H1 (cell line): ENCODE data around the gene PRR3. TPM values are rescaled to one million over a fixed set of nuclear protein-coding genes. Genes with fewer than 3 reads are reported as not detected.

ENCODE experiments used
- CTCF ChIA-PET: fragments of 300-600 bp; sonication (Branson Sonifier 250); formaldehyde crosslinking; loops from one replicate; lab custom pipeline; 2021; ENCODE audit not compliant: partially characterized antibody; lab: Charles Lee
- POLR2A ChIA-PET: fragments of 300-600 bp; sonication (Branson Sonifier 250); formaldehyde crosslinking; loops from one replicate; lab custom pipeline; 2021; ENCODE audit warnings: inconsistent platforms; ENCODE audit not compliant: partially characterized antibody; lab: Charles Lee
- DNase-seq, 2 experiments: peaks; one replicate each; pipeline versions ENCODE4 v3.0.0 to v3.0.0-alpha.2; 2010 to 2022; ENCODE audit warnings: low spot score in 2 of 2, low read depth in 1 of 2, mixed read lengths in 1 of 2
- FAIRE-seq: peaks from 2 replicates; lab custom pipeline; 2011; peaks lifted over from hg19 to GRCh38; lab: Jason Lieb, UNC
- H2AFZ ChIP-seq: 2 replicates; pipeline ENCODE4 v1.8.1; 2012; ENCODE audit warnings: low read length, inconsistent platforms
- H2AK5ac ChIP-seq: 2 replicates; pipeline ENCODE4 v1.6.1; 2013; ENCODE audit warnings: low read depth, low read length
- H2BK120ac ChIP-seq: replicated peaks from 2 replicates; pipeline ENCODE3; 2013; ENCODE audit warnings: low read depth, low read length, inconsistent platforms
- H2BK12ac ChIP-seq: 2 replicates; pipeline ENCODE4 v1.6.1; 2013; ENCODE audit warnings: low read depth, low read length
- H2BK15ac ChIP-seq: 2 replicates; pipeline ENCODE4 v1.6.1; 2013; ENCODE audit warnings: low read length
- H2BK20ac ChIP-seq: 2 replicates; pipeline ENCODE4 v1.6.1; 2013; ENCODE audit warnings: low read length
- H2BK5ac ChIP-seq: 2 replicates; pipeline ENCODE4 v1.6.1; 2013; ENCODE audit warnings: low read depth, low read length
- H3K14ac ChIP-seq: 2 replicates; pipeline ENCODE4 v1.6.1; 2013; ENCODE audit warnings: inconsistent platforms; ENCODE audit not compliant: insufficient read length
- H3K18ac ChIP-seq: 2 replicates; pipeline ENCODE4 v1.6.1; 2013; ENCODE audit warnings: low read length; ENCODE audit errors: extremely low read depth
- H3K23ac ChIP-seq: 2 replicates; pipeline ENCODE4 v1.6.1; 2013; ENCODE audit warnings: inconsistent platforms; ENCODE audit not compliant: insufficient read length
- H3K23me2 ChIP-seq: 2 replicates; pipeline ENCODE4 v1.6.1; 2013; ENCODE audit warnings: low read depth, low read length
- H3K27ac ChIP-seq: 2 replicates; pipeline ENCODE4 v1.6.1; 2011; ENCODE audit warnings: low read depth, low read length, inconsistent platforms
- H3K27me3 ChIP-seq, 4 experiments: replicated peaks in 1 of 4; 1 replicate in 1 of 4; 2 replicates in 3 of 4; pipeline versions ENCODE4 v1.6.1 to v1.8.1; 2011 to 2013; ENCODE audit warnings: low read length in 3 of 4, mild to moderate bottlenecking in 3 of 4, inconsistent platforms in 2 of 4, mixed read lengths in 2 of 4, moderate library complexity in 1 of 4; ENCODE audit not compliant: control insufficient read depth in 3 of 4, insufficient read depth in 3 of 4; ENCODE audit errors: extremely low read depth in 1 of 4
- H3K36me3 ChIP-seq, 4 experiments: 2 replicates each; pipeline versions ENCODE4 v1.6.1 to v1.8.1; 2011 to 2013; ENCODE audit warnings: mild to moderate bottlenecking in 4 of 4, low read length in 3 of 4, moderate library complexity in 2 of 4, control low read depth in 1 of 4, inconsistent platforms in 1 of 4; ENCODE audit not compliant: insufficient read depth in 4 of 4, control insufficient read depth in 2 of 4
- H3K4ac ChIP-seq: replicated peaks from 2 replicates; pipeline ENCODE3; 2013; ENCODE audit warnings: low read length, low read depth, mixed read lengths, inconsistent platforms; ENCODE audit not compliant: insufficient read length
- H3K4me1 ChIP-seq, 4 experiments: replicated peaks in 1 of 4; 1 replicate in 1 of 4; 2 replicates in 3 of 4; pipeline versions ENCODE4 v1.6.1 to v1.8.1; 2011 to 2013; ENCODE audit warnings: low read length in 3 of 4, inconsistent platforms in 2 of 4, mixed read lengths in 1 of 4; ENCODE audit not compliant: insufficient read depth in 4 of 4, control insufficient read depth in 3 of 4
- H3K4me2 ChIP-seq, 2 experiments: 2 replicates each; pipeline versions ENCODE4 v1.6.1 to v1.8.1; 2011 to 2013; ENCODE audit warnings: low read depth in 2 of 2, low read length in 2 of 2, control low read depth in 1 of 2, inconsistent platforms in 1 of 2, mild to moderate bottlenecking in 1 of 2; ENCODE audit not compliant: insufficient read depth in 1 of 2
- H3K4me3 ChIP-seq, 4 experiments: fragments of 200-600, 300-600 bp in 1 of 4; sonication (generic), shearing (Covaris generic), sonication (Bioruptor Twin) in 1 of 4; 2 replicates each; pipeline versions ENCODE4 v1.5.1 to v1.8.1; 2011 to 2016; ENCODE audit warnings: low read length in 4 of 4, low read depth in 3 of 4, control low read depth in 2 of 4, inconsistent platforms in 2 of 4, mild to moderate bottlenecking in 2 of 4, mixed read lengths in 1 of 4, moderate library complexity in 1 of 4; ENCODE audit not compliant: insufficient read depth in 2 of 4; ENCODE audit errors: extremely low read depth in 1 of 4
- H3K56ac ChIP-seq: replicated peaks from 2 replicates; pipeline ENCODE3; 2013; ENCODE audit warnings: low read depth, mild to moderate bottlenecking, mixed read lengths, low read length, inconsistent platforms; ENCODE audit not compliant: insufficient read length
- H3K79me1 ChIP-seq: 2 replicates; pipeline ENCODE4 v1.6.1; 2013; ENCODE audit warnings: low read depth, low read length, control low read depth
- H3K79me2 ChIP-seq, 2 experiments: 2 replicates each; pipeline versions ENCODE4 v1.6.1 to v1.8.1; 2012 to 2013; ENCODE audit warnings: low read length in 2 of 2, mild to moderate bottlenecking in 2 of 2, inconsistent platforms in 1 of 2; ENCODE audit not compliant: insufficient read depth in 2 of 2, control insufficient read depth in 1 of 2
- H3K9ac ChIP-seq, 4 experiments: replicated peaks in 1 of 4; 1 replicate in 1 of 4; 2 replicates in 3 of 4; pipeline versions ENCODE4 v1.6.1 to v1.8.1; 2011 to 2013; ENCODE audit warnings: low read depth in 3 of 4, low read length in 3 of 4, control low read depth in 2 of 4, mild to moderate bottlenecking in 2 of 4, moderate library complexity in 2 of 4, inconsistent platforms in 1 of 4; ENCODE audit errors: extremely low read depth in 1 of 4
- H3K9me3 ChIP-seq, 2 experiments: 2 replicates each; pipeline versions ENCODE4 v1.6.1 to v1.8.1; 2012 to 2013; ENCODE audit warnings: mild to moderate bottlenecking in 2 of 2, moderate library complexity in 2 of 2, control low read depth in 1 of 2, inconsistent platforms in 1 of 2, low read depth in 1 of 2, low read length in 1 of 2, mixed read lengths in 1 of 2; ENCODE audit not compliant: insufficient read depth in 2 of 2
- H4K20me1 ChIP-seq, 2 experiments: replicated peaks in 1 of 2; 2 replicates each; pipeline versions ENCODE3 to v1.8.1; 2011 to 2013; ENCODE audit warnings: inconsistent platforms in 2 of 2, low read length in 2 of 2, mild to moderate bottlenecking in 1 of 2; ENCODE audit not compliant: insufficient read depth in 2 of 2, control insufficient read depth in 1 of 2
- H4K5ac ChIP-seq: 2 replicates; pipeline ENCODE4 v1.6.1; 2013; ENCODE audit warnings: low read length, low read depth, mixed read lengths, inconsistent platforms; ENCODE audit not compliant: insufficient read length
- H4K8ac ChIP-seq: 2 replicates; pipeline ENCODE4 v1.8.0; 2013; ENCODE audit warnings: mild to moderate bottlenecking, moderate library complexity, low read length, inconsistent platforms; ENCODE audit not compliant: insufficient read depth; ENCODE audit errors: extremely low read depth
- H4K91ac ChIP-seq: replicated peaks from 2 replicates; pipeline ENCODE3; 2013; ENCODE audit warnings: low read length, mixed read lengths, inconsistent platforms; ENCODE audit not compliant: insufficient read length
- FOSL1 ChIP-seq: IDR thresholded peaks from 2 replicates; pipeline ENCODE4 v1.6.1; 2011; ENCODE audit warnings: mild to moderate bottlenecking, low read depth, low read length, moderate library complexity; ENCODE audit not compliant: insufficient read depth
- POLR2AphosphoS5 ChIP-seq: IDR thresholded peaks from 2 replicates; pipeline ENCODE4 v1.6.1; 2011; ENCODE audit warnings: low read depth, low read length
- WGBS, 2 experiments: shearing (Covaris generic) in 1 of 2; methylation state at CpG; one replicate each; pipeline versions ENCODE4 v1.1.6 to v1.1.7; 2013 to 2015; ENCODE audit warnings: low lambda C conversion rate in 2 of 2, mixed read lengths in 2 of 2, inconsistent platforms in 1 of 2, low coverage in 1 of 2, missing lambda C conversion rate in 1 of 2; ENCODE audit not compliant: insufficient replicate concordance in 2 of 2, insufficient coverage in 1 of 2, insufficient read length in 1 of 2; ENCODE audit errors: extremely low coverage in 1 of 2, missing lambda C conversion rate in 1 of 2; 5-methylcytosine and 5-hydroxymethylcytosine counted together
- polyA plus RNA-seq, 7 experiments: library from polyadenylated mRNA; depleted of rRNA in 3 of 7; stranded (reverse) in 5 of 7; unstranded in 2 of 7; fragments of >200 nt in 5 of 7; fragments of 200-250 nt in 2 of 7; gene quantifications; 1 replicate in 5 of 7; 2 replicates in 1 of 7; 4 replicates in 1 of 7; pipeline versions ENCODE4 v1.2.1 to v1.2.3, GENCODE V29; 2011 to 2013; ENCODE audit warnings: missing spikeins in 2 of 7, mixed read lengths in 2 of 7
- total RNA-seq: library from RNA; stranded (reverse); fragmentation: NEBNext Ultra II Directional; extraction: Animal tissue kit (Norgen Biotek cat#: 25700); gene quantifications from 2 replicates; pipeline ENCODE4 v1.2.1, GENCODE V29; 2021
- TF ChIP-seq, protein P1 (sequence below): IDR thresholded peaks from 2 replicates; pipeline ENCODE4 v1.6.1; 2012; ENCODE audit warnings: inconsistent platforms

Gene PRR3
- total and polyA plus RNA-seq, 2 of the 8 experiments (the other 6 are each of a cell fraction or from before 2014, with no cell fraction given) = 10.5 to 24.2 TPM

DNA sequence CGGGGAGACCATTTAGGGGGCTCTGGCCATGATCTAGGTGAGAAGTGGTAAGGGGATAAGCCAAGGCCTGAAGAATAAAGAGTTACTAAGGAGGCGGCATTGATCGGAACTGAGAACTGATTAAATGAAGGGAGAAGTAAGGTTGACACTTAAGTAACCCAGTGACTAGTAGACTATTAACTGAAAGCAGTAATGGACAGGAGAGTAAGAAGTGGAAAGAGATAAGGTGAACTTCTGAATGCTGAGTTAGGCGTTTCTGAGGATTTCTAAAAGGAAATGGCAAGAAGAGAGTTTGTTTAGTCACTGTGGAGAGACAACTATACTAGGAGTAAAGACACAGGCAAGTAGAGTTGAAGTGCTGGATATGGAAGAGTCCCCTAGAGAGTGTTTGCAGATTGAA, 16.0 kb downstream of the PRR3 start:
- WGBS, 2 experiments = 66% methylated on average over 4 of the region's 4 CpGs; no CpG with 5 or more reads in 1 of the 2 experiments
- no peak for DNase-seq
- no peaks in the 10 kb centered on the region for H3K9me3 ChIP-seq
- peak overlapping the region; percentile 30 to 91; a peak in 2 of 4 replicates for H3K4me2 ChIP-seq
- H3K9ac ChIP-seq = peak overlapping the region in 1 of 4 experiments; percentile 1; a peak in 1 of 7 replicates
- no peaks in the 10 kb centered on the region for H3K27me3 ChIP-seq
- no peak overlapping the region for H2BK120ac ChIP-seq
- H2AK5ac ChIP-seq = no peak overlapping the region
- H3K56ac ChIP-seq = no peak overlapping the region
- H3K23ac ChIP-seq = no peak overlapping the region
- peaks cover 23 to 49% of the 10 kb centered on the region in 2 experiments for H3K79me2 ChIP-seq
- no peak overlapping the region for H2BK5ac ChIP-seq
- ChIA-PET POLR2A (interaction anchor here (0.8 to 27.0 kb wide), 8 partner anchors 10 to 45 kb away, joined by 3 to 712 read pairs (median 6); partner anchors contain the start of genes GNL1 and MRPS18B), CTCF (interaction anchor here (1.0 to 1.6 kb wide), 2 partner anchors 24 to 556 kb away, joined by 3 to 10 read pairs; no protein-coding TSS in a partner anchor)
- H3K79me1 ChIP-seq = peaks cover 17% of the 10 kb centered on the region
- H4K5ac ChIP-seq = no peak overlapping the region
- no peak overlapping the region for H3K18ac ChIP-seq
- no peak overlapping the region for H3K4me3 ChIP-seq
- H3K36me3 ChIP-seq = peaks cover 10 to 25% (median 16%) of the 10 kb centered on the region in 4 experiments; a peak in 7 of 8 replicates
- H2BK20ac ChIP-seq = no peak overlapping the region
- peaks cover 9% of the 10 kb centered on the region; the same call in 1 of the 2 replicates for H3K23me2 ChIP-seq
- H3K27ac ChIP-seq = no peak overlapping the region
- no peak overlapping the region for H3K14ac ChIP-seq
- no peak overlapping the region for H2AFZ ChIP-seq
- no peak for FAIRE-seq
- H4K91ac ChIP-seq = no peak overlapping the region
- TF ChIP-seq FOSL1 (no peak), POLR2AphosphoS5 (no peak)
- TF ChIP-seq, protein P1, sequence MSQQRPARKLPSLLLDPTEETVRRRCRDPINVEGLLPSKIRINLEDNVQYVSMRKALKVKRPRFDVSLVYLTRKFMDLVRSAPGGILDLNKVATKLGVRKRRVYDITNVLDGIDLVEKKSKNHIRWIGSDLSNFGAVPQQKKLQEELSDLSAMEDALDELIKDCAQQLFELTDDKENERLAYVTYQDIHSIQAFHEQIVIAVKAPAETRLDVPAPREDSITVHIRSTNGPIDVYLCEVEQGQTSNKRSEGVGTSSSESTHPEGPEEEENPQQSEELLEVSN = no peak
- H4K8ac ChIP-seq = no peak overlapping the region
- peaks cover 0 to 23% of the 10 kb centered on the region in 2 experiments for H4K20me1 ChIP-seq
- H2BK12ac ChIP-seq = no peak overlapping the region
- H3K4ac ChIP-seq = no peak overlapping the region
- H3K4me1 ChIP-seq = peaks cover 0 to 4% (median 2%) of the 10 kb centered on the region in 4 experiments; a peak in 5 of 7 replicates
- H2BK15ac ChIP-seq = no peak overlapping the region
